K562 (cell line): Measurements from ENCODE around the gene ZC3H18. TPM values are rescaled to one million over a fixed set of nuclear protein-coding genes. Genes with fewer than 3 reads are reported as not detected.

Experiments
- ARID3B ChIP-seq: fragments of 250-450 bp; sonication (Bioruptor Pico); IDR thresholded peaks from 2 replicates; pipeline ENCODE4 v1.4.0; 2020; ENCODE audit warnings: borderline replicate concordance
- ATF6 ChIP-seq: sonication (generic); formaldehyde crosslinking; IDR thresholded peaks from 2 replicates; pipeline ENCODE4 v1.4.0; 2020; ENCODE audit warnings: mild to moderate bottlenecking, missing genetic modification reagents
- BRF1 ChIP-seq: IDR thresholded peaks from 3 replicates; pipeline ENCODE4 v1.6.1; 2011; ENCODE audit warnings: borderline replicate concordance, mild to moderate bottlenecking; ENCODE audit not compliant: insufficient read length; ENCODE audit errors: extremely low read depth
- CXXC5 ChIP-seq: fragments of 250-450 bp; sonication (Bioruptor Pico); IDR thresholded peaks from 2 replicates; pipeline ENCODE4 v1.8.0; 2022; ENCODE audit warnings: inconsistent platforms, mild to moderate bottlenecking, moderate library complexity
- GABPA ChIP-seq: fragments of 200-800 bp; sonication (Bioruptor generic); conservative IDR thresholded peaks from 2 replicates; pipeline ENCODE4 v1.6.1; 2016; ENCODE audit warnings: low read depth, missing genetic modification characterization, missing compliant biosample characterization
- HDAC6 ChIP-seq: IDR thresholded peaks from 2 replicates; pipeline ENCODE4 v1.6.1; 2012; ENCODE audit warnings: low read depth, mild to moderate bottlenecking, control low read depth, inconsistent platforms, low read length, moderate library complexity
- JUND ChIP-seq, 2 experiments: IDR thresholded peaks; 2 replicates in 1 of 2; 3 replicates in 1 of 2; pipeline ENCODE4 v1.6.1; 2011; ENCODE audit warnings: borderline replicate concordance in 2 of 2, low read depth in 2 of 2, low read length in 2 of 2, improper control_type of control experiment in 1 of 2, missing biosample characterization in 1 of 2, missing genetic modification characterization in 1 of 2, missing genetic modification reagents in 1 of 2
- KHSRP ChIP-seq: fragments of 450-650 bp; IDR thresholded peaks from 2 replicates; pipeline ENCODE4 v1.6.1; 2017
- MEF2D ChIP-seq: conservative IDR thresholded peaks from 2 replicates; pipeline ENCODE4 v1.6.1; 2016; ENCODE audit warnings: low read depth, missing genetic modification characterization, missing compliant biosample characterization
- MYC ChIP-seq, 2 experiments: fragments of 250-450 bp in 1 of 2; sonication (Bioruptor Pico) in 1 of 2; IDR thresholded peaks; 2 replicates each; pipeline versions ENCODE4 v1.5.1 to v1.6.1; 2012 to 2021; ENCODE audit warnings: low read depth in 2 of 2, borderline replicate concordance in 1 of 2, improper control_type of control experiment in 1 of 2, low read length in 1 of 2, mild to moderate bottlenecking in 1 of 2, moderate library complexity in 1 of 2
- NCOA1 ChIP-seq: fragments of 450-650 bp; IDR thresholded peaks from 2 replicates; pipeline ENCODE4 v1.6.1; 2016; ENCODE audit warnings: low read depth
- NCOA4 ChIP-seq: fragments of 450-650 bp; IDR thresholded peaks from 2 replicates; pipeline ENCODE4 v1.6.1; 2018; ENCODE audit warnings: mild to moderate bottlenecking; ENCODE audit not compliant: partially characterized antibody
- NFYB ChIP-seq: IDR thresholded peaks from 2 replicates; pipeline ENCODE4 v1.6.1; 2011; ENCODE audit warnings: mild to moderate bottlenecking, moderate library complexity; ENCODE audit not compliant: insufficient read length; ENCODE audit errors: extremely low read depth
- NUFIP1 ChIP-seq: fragments of 450-650 bp; IDR thresholded peaks from 2 replicates; pipeline ENCODE4 v1.6.1; 2018; ENCODE audit not compliant: partially characterized antibody
- POLR3G ChIP-seq: IDR thresholded peaks from 2 replicates; pipeline ENCODE4 v1.6.1; 2011; ENCODE audit not compliant: insufficient read length, insufficient replicate concordance; ENCODE audit errors: extremely low read depth
- RBFOX2 ChIP-seq: fragments of 200-400 bp; formaldehyde crosslinking; IDR thresholded peaks from 2 replicates; pipeline ENCODE4 v1.6.1; 2017; ENCODE audit warnings: low read depth, mild to moderate bottlenecking, low read length, moderate library complexity
- RBM17 ChIP-seq: fragments of 200-400 bp; formaldehyde crosslinking; IDR thresholded peaks from 2 replicates; pipeline ENCODE4 v1.6.1; 2017; ENCODE audit warnings: low read depth, mild to moderate bottlenecking, low read length, borderline replicate concordance
- SMAD3 ChIP-seq: fragments of 450-650 bp; formaldehyde crosslinking; conservative IDR thresholded peaks from 2 replicates; pipeline ENCODE4 v1.4.0; 2020; ENCODE audit warnings: mild to moderate bottlenecking
- TBP ChIP-seq: optimal IDR thresholded peaks from 2 replicates; pipeline ENCODE3; 2011; ENCODE audit warnings: low read depth, low read length, improper control_type of control experiment
- TFAM ChIP-seq: fragments of 250-450 bp; sonication (Bioruptor Pico); conservative IDR thresholded peaks from 2 replicates; pipeline ENCODE4 v1.5.0; 2021; ENCODE audit warnings: mild to moderate bottlenecking, moderate library complexity
- XRCC4 ChIP-seq: IDR thresholded peaks from one replicate; pipeline ENCODE4 v1.6.1; 2011; ENCODE audit not compliant: insufficient read depth, insufficient read length; ENCODE audit errors: extremely low read depth
- ZNF143 ChIP-seq: sonication (generic); formaldehyde crosslinking; IDR thresholded peaks from 2 replicates; pipeline ENCODE4 v1.9.0; 2022; ENCODE audit warnings: mild to moderate bottlenecking, missing genetic modification reagents
- ZNF282 ChIP-seq: sonication (generic); formaldehyde crosslinking; IDR thresholded peaks from 2 replicates; pipeline ENCODE4 v1.8.1; 2023; ENCODE audit warnings: missing genetic modification reagents
- ZNF431 ChIP-seq: sonication (generic); formaldehyde crosslinking; IDR thresholded peaks from 2 replicates; pipeline ENCODE4 v1.8.0; 2022; ENCODE audit warnings: mild to moderate bottlenecking, missing genetic modification reagents
- ZNF639 ChIP-seq, 2 experiments: fragments of 200-800 bp in 1 of 2; sonication (Bioruptor generic) in 1 of 2; sonication (generic) in 1 of 2; formaldehyde crosslinking in 1 of 2; IDR thresholded peaks in 1 of 2; conservative IDR thresholded peaks in 1 of 2; 2 replicates each; pipeline versions ENCODE4 v1.5.0 to v1.6.1; 2016 to 2020; ENCODE audit warnings: missing compliant biosample characterization in 1 of 2, missing genetic modification characterization in 1 of 2, missing genetic modification reagents in 1 of 2
- polyA plus RNA-seq, 8 experiments: library from polyadenylated mRNA; depleted of rRNA in 4 of 8; stranded (reverse) in 5 of 8; unstranded in 3 of 8; fragments of >200 nt; fragmentation: Nextera tagmentation in 2 of 8; fragmentation: Illumina TruSeq in 1 of 8; extraction: Ambion mirVana in 2 of 8; extraction: Trizol in 1 of 8; gene quantifications; 2 replicates each; pipeline versions ENCODE4 v1.2.1 to v1.2.3, GENCODE V29; 2011 to 2014; ENCODE audit warnings: inconsistent platforms in 1 of 8, missing spikeins in 1 of 8
- total RNA-seq, 7 experiments: library from RNA; depleted of rRNA in 6 of 7; stranded (reverse); fragments of >200 nt in 6 of 7; fragmentation: Illumina TruSeq in 2 of 7; extraction: Trizol in 2 of 7; gene quantifications; 2 replicates each; pipeline versions ENCODE4 v1.2.1 to v1.2.3, GENCODE V29; 2011 to 2021; ENCODE audit warnings: low replicate concordance in 1 of 7

Gene ZC3H18
- total and polyA plus RNA-seq, 9 of the 15 experiments (the other 6 are each of a cell fraction or from before 2014, with no cell fraction given), result 1.7 to 88.7 (median 26.9) TPM

- TF ChIP-seq XRCC4, result no peak
- TF ChIP-seq JUND (IDR thresholded peaks at IDR 0.05; ENCODE audit: borderline replicate concordance, low read depth, low read length), result no peak
- peak; percentile 32; the same call in 1 of the 3 replicates for TF ChIP-seq JUND (tag; IDR thresholded peaks at IDR 0.05; ENCODE audit: borderline replicate concordance, low read depth, low read length)
- no peak for TF ChIP-seq TBP
- TF ChIP-seq GABPA (tag), result no peak
- TF ChIP-seq ZNF282 (CRISPR knock-in tag), result no peak
- TF ChIP-seq TFAM, result no peak
- TF ChIP-seq CXXC5, result peak; percentile 31; the same call in 1 of the 2 replicates
- no peak for TF ChIP-seq MYC (IDR thresholded peaks at IDR 0.05; ENCODE audit: low read depth, low read length)
- no peak for TF ChIP-seq MYC (CRISPR knock-in tag; IDR thresholded peaks at IDR 0.05; ENCODE audit: borderline replicate concordance, low read depth)
- no peak for TF ChIP-seq RBFOX2
- no peak for TF ChIP-seq SMAD3
- no peak for TF ChIP-seq ZNF431 (CRISPR knock-in tag)
- TF ChIP-seq NUFIP1, result no peak
- TF ChIP-seq ZNF639 (CRISPR knock-in tag; conservative IDR thresholded peaks at IDR 0.05 in 1 of 2, IDR thresholded peaks at IDR 0.05 in 1 of 2), result no peak
- no peak for TF ChIP-seq NCOA1
- peak; percentile 84; the same call in 1 of the 2 replicates for TF ChIP-seq ATF6 (CRISPR knock-in tag)
- no peak for TF ChIP-seq KHSRP
- TF ChIP-seq ARID3B (CRISPR knock-in tag), result no peak
- TF ChIP-seq NCOA4, result no peak
- no peak for TF ChIP-seq ZNF143
- no peak for TF ChIP-seq RBM17
- no peak for TF ChIP-seq HDAC6
- no peak for TF ChIP-seq MEF2D (tag)
- TF ChIP-seq POLR3G, result no peak
- TF ChIP-seq NFYB, result no peak
- TF ChIP-seq BRF1, result no peak
Measured at GRCh38 chr16:88530858-88531203, 39.4 kb upstream of the ZC3H18 start (continued).
